GM18909 (cell line): ENCODE measurements around the gene TAGLN3.

Source experiments
- ATAC-seq: cut with Tn5 transposase; IDR thresholded peaks from one replicate; pipeline ENCODE4 v1.9.1; 2021; ENCODE audit warnings: mild to moderate bottlenecking; ENCODE audit not compliant: unreplicated experiment, poor library complexity

The TAGLN3 gene

GRCh38 chr3:111975131-111975530 lies 23.6 kb upstream of the TAGLN3 start:
- no peak for ATAC-seq

DNA sequence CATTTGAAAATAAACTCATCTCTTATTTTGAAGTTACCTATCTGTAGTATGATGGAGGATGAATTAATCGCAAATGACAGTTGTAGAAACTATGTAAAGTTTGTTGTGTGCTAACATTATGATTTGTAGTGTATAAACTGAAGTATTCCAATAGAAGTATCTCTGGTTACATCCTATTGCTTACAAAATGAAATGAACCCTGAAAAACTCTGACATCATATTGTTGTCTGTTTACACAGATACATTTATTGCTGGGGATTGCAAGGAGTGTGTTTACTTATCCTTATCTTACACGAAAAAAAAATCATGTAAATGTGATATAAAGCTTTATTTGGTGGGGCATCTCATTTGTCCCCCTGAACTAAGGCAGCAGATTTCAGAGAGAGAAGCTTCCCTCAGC lies 22.5 kb upstream of the TAGLN3 start:
- no peak for ATAC-seq

DNA sequence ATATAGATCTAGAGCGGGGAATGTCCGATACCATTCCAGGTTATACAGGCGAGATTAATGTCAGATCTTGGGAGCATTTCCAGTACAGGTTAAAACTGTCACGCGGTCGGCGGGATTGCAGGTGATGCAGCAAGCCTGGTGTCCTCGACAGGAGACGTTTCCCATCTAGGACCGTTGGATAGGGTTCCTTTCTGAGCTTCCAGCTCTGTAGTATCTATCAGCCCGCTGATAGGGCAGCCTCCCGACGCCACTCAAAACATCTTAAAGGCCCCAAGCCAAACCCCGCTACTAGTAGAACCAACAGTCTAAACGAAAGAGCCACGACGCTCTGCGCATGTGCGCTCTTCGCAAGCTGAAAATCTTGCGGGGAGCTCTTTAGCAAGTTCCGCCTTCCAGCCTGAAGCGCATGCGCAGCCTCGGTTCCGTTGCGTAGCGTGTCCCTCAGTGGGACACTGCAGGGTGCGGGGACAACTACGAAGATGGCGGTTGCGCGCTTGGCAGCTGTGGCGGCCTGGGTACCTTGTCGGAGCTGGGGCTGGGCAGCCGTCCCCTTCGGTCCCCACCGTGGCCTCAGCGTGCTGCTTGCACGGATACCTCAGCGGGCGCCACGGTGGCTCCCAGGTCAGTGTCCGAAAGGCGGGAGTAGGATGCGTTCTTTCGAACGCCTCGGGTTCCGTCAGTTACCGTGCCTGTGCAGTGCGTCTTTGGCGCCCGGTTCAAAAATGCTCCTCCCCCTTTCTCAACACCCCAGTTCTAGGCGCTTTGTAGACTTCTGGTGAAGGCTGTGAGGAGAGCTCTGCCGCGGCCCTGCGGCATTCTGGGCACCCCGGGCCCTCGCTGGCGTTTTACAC lies 19.9 kb upstream of the TAGLN3 start, which contains the start of gene ABHD10:
ABHD10 (plus strand) TSS at position 444 of the 851 bp plus-strand sequence; CDS start at position 480, 36 bp downstream.
- peak; percentile 96 for ATAC-seq

- peak; percentile 42 for ATAC-seq
These were observed 19.2 kb upstream of the TAGLN3 start for GRCh38 chr3:111979434-111980038.

- ATAC-seq = no peak
These were observed 17.8 kb upstream of the TAGLN3 start for GRCh38 chr3:111980716-111981456.

DNA sequence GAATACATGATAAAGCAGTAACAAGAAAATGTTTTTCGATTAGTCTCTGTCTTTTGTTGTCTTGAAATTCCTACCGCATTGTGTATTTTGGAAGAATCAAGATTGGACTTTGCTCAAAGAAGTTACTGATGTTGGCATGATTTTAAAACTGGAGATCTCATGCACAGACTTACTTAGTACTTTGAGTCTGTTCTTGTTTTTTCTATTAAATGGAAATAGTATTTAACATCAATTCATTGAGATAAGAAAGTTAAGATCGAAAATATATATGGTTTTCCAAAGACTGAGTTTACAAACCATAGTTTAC lies 17.3 kb upstream of the TAGLN3 start:
- no peak for ATAC-seq

DNA sequence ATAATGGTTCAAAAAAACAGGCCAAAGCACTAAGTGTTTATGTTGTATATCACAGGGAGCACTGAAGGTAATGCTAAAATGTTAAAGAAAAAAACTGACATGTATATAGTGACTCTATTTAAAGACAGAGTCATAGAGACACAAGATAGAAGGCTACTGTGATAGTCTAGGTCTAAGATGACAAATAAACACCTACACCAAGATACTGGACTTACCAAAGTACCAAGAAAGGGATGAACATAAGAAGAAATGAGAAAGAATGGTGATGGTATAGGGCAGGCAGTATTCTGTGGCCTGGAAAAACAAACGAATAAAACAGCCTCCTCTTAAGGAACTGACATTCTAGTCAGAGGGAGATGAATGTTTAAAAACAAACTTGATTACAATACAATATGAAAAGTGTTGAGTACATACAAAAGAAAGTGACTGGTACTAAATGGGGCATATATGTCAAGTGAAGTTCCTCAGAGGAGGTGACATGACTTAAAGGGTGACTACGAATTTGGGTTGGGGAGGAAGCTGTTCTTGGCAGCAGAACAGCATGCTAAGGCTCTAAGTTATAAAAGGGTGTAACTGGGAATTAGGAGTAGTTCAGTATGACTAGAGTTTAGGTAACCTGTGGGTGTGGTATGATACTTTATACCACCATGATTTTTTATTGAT lies 14.0 kb upstream of the TAGLN3 start:
- ATAC-seq = no peak

DNA sequence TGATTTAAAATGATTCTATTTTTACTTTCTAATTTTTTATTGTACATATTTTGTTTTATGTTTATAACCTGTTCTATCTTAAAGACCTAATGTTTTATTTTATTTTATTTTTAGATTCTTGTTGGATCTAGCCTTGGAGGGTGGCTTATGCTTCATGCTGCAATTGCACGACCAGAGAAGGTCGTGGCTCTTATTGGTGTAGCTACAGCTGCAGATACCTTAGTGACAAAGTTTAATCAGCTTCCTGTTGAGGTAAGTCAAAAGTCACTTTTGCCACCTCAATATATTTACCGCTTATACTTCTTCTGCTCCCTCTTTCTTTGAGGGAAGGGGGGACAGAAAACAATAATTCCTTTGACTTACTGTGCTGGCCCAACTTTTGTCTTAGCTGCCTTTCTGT lies 11.9 kb upstream of the TAGLN3 start:
- ATAC-seq = no peak

GRCh38 chr3:111989061-111989678 lies 9.6 kb upstream of the TAGLN3 start:
- ATAC-seq = peak; percentile 93

DNA sequence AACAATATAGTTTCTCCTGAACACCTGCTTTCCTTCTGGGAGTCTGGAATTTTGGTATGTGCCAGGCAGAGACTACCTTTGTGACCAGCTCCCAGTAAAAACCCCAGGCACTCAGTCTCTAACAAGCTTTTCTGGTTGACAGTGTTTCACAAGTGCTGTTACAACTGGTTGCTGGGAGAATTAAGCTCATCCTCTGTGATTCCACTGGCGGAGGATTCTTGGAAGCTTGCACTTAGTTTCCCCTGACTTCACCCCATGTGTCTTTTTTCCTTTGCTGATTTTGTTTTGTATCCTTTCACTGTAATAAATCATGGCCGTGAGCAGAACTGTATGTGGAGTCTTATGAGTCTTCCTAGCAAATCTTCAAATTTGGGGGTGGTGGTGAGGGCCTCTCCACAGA lies 5.7 kb upstream of the TAGLN3 start:
- ATAC-seq = no peak

- ATAC-seq = no peak
These were observed 982 bp downstream of the TAGLN3 start for GRCh38 chr3:111999484-112000324.

DNA sequence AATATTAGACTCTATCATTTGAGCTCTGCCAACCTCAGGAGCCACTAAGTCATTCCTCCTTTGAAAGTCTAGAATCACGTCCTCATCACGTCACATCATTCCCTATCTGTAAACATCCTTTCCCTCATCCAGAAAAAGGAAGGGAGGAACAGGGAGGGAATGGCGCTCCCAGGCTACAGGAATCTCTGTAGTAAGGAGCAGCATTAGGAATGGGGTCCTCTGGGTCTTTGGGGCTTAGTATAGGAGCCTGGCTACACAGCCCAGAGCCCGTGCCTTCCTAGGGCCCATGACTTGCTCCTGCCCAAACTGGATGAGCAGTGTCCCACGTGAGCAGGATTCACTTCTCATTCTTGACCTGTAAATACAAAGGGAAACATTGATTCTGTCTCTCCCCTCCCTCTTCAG lies 1.6 kb downstream of the TAGLN3 start:
- no peak for ATAC-seq

- no peak for ATAC-seq
These were observed 2.2 kb downstream of the TAGLN3 start for GRCh38 chr3:112000966-112001365.

DNA sequence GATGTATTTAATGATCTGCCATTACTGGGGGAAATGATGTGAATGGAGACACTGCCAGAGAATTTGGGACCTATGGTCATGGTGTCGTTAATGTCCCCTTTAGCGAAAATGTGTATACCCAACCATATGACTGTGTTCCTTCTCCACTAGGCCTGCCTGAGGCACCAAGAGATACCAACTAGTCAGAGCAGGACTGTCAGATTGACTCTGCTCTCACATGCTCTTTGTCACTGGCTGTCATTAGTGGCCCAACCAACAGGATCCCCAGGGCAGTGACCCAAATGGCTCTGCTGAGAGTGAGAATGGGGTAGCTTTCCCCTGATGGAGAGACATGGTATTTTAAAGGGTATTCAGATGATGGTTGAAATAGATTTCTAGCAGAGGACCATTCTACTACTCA lies 2.8 kb downstream of the TAGLN3 start:
- ATAC-seq = no peak

- no peak for ATAC-seq
These were observed 3.6 kb downstream of the TAGLN3 start for GRCh38 chr3:112002096-112002971.

- no peak for ATAC-seq
These were observed 4.8 kb downstream of the TAGLN3 start for GRCh38 chr3:112003321-112004080.

- ATAC-seq = no peak
These were observed 5.5 kb downstream of the TAGLN3 start for GRCh38 chr3:112004187-112004586.

DNA sequence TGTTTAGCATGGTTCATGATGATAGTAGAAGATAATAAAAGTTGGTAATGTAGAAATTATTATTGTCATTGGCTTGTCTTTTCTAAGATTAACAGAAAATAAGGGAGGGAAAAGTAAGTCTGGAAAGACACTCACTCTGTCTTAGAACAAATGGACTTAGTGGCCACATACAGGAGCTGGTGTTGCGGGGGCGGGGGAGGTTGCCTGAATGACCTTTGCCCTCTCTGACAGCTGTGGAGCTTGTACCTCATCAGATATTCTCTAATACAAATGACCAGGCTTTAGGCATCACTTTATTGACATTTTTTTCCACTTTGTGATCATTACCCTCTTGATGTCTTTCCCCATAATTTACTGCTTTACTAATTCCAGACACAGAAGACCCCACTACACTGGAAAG lies 5.9 kb downstream of the TAGLN3 start:
- ATAC-seq = no peak
